Regular cardiac myocyte (primary cell): ENCODE data around the gene CSAG1. TPM values are rescaled to one million over a fixed set of nuclear protein-coding genes. Genes with fewer than 3 reads are reported as not detected.

Source experiments
- total RNA-seq: library from RNA; depleted of rRNA; stranded (reverse); fragments of >200 nt; gene quantifications from 2 replicates; pipeline ENCODE4 v1.2.3, GENCODE V29; 2014

The CSAG1 gene
- total RNA-seq = not detected in 2 replicates

GRCh38 chrX:152733261-152733975 lies at the start of gene CSAG1, which contains the start of gene MAGEA12:
Gene CSAG1, minus strand, starts transcription at chrX:152733721. Its CDS starts 1,261 bp downstream, at chrX:152732460.
Gene MAGEA12, plus strand, starts transcription at chrX:152733757. Its CDS starts 2,405 bp downstream, at chrX:152736162.

GRCh38 chrX:152769549-152770289 lies 36.2 kb upstream of the CSAG1 start, which contains the start of gene MAGEA6:
Gene MAGEA6, minus strand, starts transcription at chrX:152769689. Its CDS starts 2,039 bp downstream, at chrX:152767650.

GRCh38 chrX:152758918-152759317 lies 25.4 kb upstream of the CSAG1 start, which contains the start of gene CSAG3:
Gene CSAG3, plus strand, starts transcription at chrX:152759218.

GRCh38 chrX:152753686-152754650 lies 20.4 kb upstream of the CSAG1 start, which contains the start of gene MAGEA2:
Gene MAGEA2, minus strand, starts transcription at chrX:152753842. Its CDS starts 2,479 bp downstream, at chrX:152751363.

GRCh38 chrX:152713815-152714787 lies 19.4 kb downstream of the CSAG1 start, which contains the start of gene MAGEA2B:
Gene MAGEA2B, plus strand, starts transcription at chrX:152714628. Its CDS starts 2,479 bp downstream, at chrX:152717107.

GRCh38 chrX:152709173-152709572 lies 24.3 kb downstream of the CSAG1 start, which contains the start of gene CSAG2:
Gene CSAG2, minus strand, starts transcription at chrX:152709273. Its CDS starts 161 bp downstream, at chrX:152709112.

GRCh38 chrX:152697952-152698931 lies 35.3 kb downstream of the CSAG1 start, which contains the start of gene MAGEA3:
Gene MAGEA3, plus strand, starts transcription at chrX:152698794. Its CDS starts 2,039 bp downstream, at chrX:152700833.

Other genes starting within 250 kb of the CSAG1 start
- gene GABRQ, start 95.8 kb downstream of the CSAG1 start, total RNA-seq = under 0.01 TPM in 1 of 2 replicates, not detected in the other
- gene MAGEA3, start 34.9 kb downstream of the CSAG1 start, total RNA-seq = not detected in 2 replicates
- gene CSAG2, start 24.4 kb downstream of the CSAG1 start, total RNA-seq = not detected in 2 replicates
- gene MAGEA2B, start 19.1 kb downstream of the CSAG1 start, total RNA-seq = not detected in 2 replicates
- gene MAGEA12, start within 50 bp of the CSAG1 start, total RNA-seq = not detected in 2 replicates
- gene MAGEA2, start 20.1 kb upstream of the CSAG1 start, total RNA-seq = not detected in 2 replicates
- gene CSAG3, start 25.5 kb upstream of the CSAG1 start, total RNA-seq = not detected in 2 replicates
- not detected in 2 replicates for gene MAGEA6, start 36.0 kb upstream of the CSAG1 start, total RNA-seq
- 35.3 and 51.6 TPM in 2 replicates for gene CETN2, start 97.0 kb upstream of the CSAG1 start, total RNA-seq
- gene NSDHL, start 97.3 kb upstream of the CSAG1 start, total RNA-seq = 11.6 and 24.2 TPM in 2 replicates
- gene ZNF185, start 164.3 kb upstream of the CSAG1 start, total RNA-seq = 4.2 and 29.5 TPM in 2 replicates